Esophagus squamous epithelium (tissue), 5 donors: ENCODE data around the gene SPSB3. TPM values are rescaled to one million over a fixed set of nuclear protein-coding genes. Genes with fewer than 3 reads are reported as not detected.

Experiments
- DNase-seq: peaks from one replicate; lab custom pipeline; 2025; lab: John Stamatoyannopoulos, UW
- H3K27ac ChIP-seq, 4 donors: fragments of 200-600 bp; sonication (generic); one replicate each; pipeline ENCODE4 v1.5.1; 2016 to 2019; ENCODE audit warnings: mild to moderate bottlenecking in 1 of 4
- H3K27me3 ChIP-seq, 4 donors: fragments of 200-600 bp; sonication (generic); 1 replicate in 3 of 4; 2 replicates in 1 of 4; pipeline versions ENCODE4 v1.5.1 to v1.6.0; 2017 to 2021; ENCODE audit warnings: antibody characterized with exemption in 1 of 4
- H3K36me3 ChIP-seq, 3 donors: fragments of 200-600 bp; sonication (generic); one replicate each; pipeline ENCODE4 v1.5.1; 2016 to 2019
- H3K4me1 ChIP-seq, 3 donors: fragments of 200-600 bp; sonication (generic); one replicate each; pipeline ENCODE4 v1.5.1; 2017 to 2019
- H3K4me3 ChIP-seq, 4 donors: fragments of 200-600 bp; sonication (generic); 1 replicate in 3 of 4; 2 replicates in 1 of 4; pipeline ENCODE4 v1.5.1; 2016 to 2019; ENCODE audit warnings: mild to moderate bottlenecking in 2 of 4, moderate library complexity in 1 of 4
- H3K9me3 ChIP-seq, 3 donors: fragments of 200-600 bp; sonication (generic); one replicate each; pipeline ENCODE4 v1.5.1; 2016 to 2019
- POLR2A ChIP-seq, 4 donors: fragments of 450-650 bp; IDR thresholded peaks; one replicate each; pipeline ENCODE4 v1.6.1; 2017; ENCODE audit warnings: antibody characterized with exemption in 4 of 4, mild to moderate bottlenecking in 4 of 4, moderate library complexity in 3 of 4
- WGBS, 2 donors: methylation state at CpG; one replicate each; pipeline ENCODE4 v1.1.5; 2018; 5-methylcytosine and 5-hydroxymethylcytosine counted together
- intact Hi-C: fragments of 100-400 bp; cut with DNase I; formaldehyde crosslinking; loops from one replicate; pipeline ENCODE4 v1.15.0; 2022
- total RNA-seq, 4 donors: library from RNA; depleted of rRNA; stranded (reverse); fragments of >200 nt; gene quantifications; one replicate each; pipeline ENCODE4 v1.1.0, GENCODE V29; 2016
- TF ChIP-seq, protein P1 (sequence below), 6 experiments: fragments of 450-650 bp in 4 of 6; fragments of 200-600 bp in 2 of 6; sonication (generic) in 2 of 6; IDR thresholded peaks; one replicate each; pipeline ENCODE4 v1.5.1; 2016 to 2019; ENCODE audit warnings: antibody characterized with exemption in 6 of 6, mild to moderate bottlenecking in 4 of 6, moderate library complexity in 4 of 6
- donor health status: DM: yes; HTN: yes; CAD: no.

The SPSB3 gene
- total RNA-seq, 4 donors from 2014 or later = 27.8 to 84.5 (median 45.1) TPM

DNA sequence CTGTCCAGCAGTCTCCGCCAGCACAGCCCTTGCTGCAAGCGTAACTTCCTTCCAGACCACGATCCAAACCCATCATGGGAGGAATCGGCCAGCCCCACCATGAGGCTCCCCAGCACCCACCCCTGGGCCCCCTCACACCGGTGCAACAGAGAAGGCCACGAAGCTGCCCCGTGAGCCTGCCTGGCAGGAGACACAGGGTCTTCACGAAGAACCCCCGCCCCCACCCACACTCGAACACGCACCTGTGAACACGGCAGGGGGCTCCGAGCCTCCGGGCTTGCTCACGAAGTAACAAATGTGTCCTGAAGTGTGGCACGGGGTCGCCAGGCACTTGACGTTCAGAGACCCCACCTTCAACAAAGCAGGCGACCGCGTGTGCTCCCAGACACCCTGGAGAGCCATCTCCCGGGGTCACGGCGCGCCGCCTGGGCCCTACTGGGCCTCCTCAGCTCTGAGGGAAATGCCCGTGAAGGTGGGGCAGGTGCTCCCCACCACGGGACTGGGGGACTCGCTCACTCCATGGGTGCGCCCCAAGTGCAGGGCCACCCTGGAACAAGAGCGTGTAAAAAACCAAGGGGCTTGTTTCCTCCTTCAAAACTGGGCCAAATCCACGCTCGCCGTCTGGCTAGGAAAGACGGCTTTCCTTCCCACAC is 36.6 kb upstream of the SPSB3 start:
- peaks cover 0 to 19% (median 0%) of the 10 kb centered on the region in 3 donors for H3K4me1 ChIP-seq
- H3K27ac ChIP-seq = no peak overlapping the region
- no peaks in the 10 kb centered on the region for H3K9me3 ChIP-seq
- no peak for DNase-seq
- H3K27me3 ChIP-seq = no peaks in the 10 kb centered on the region
- peaks cover 25 to 88% (median 39%) of the 10 kb centered on the region in 3 donors for H3K36me3 ChIP-seq
- no peak overlapping the region for H3K4me3 ChIP-seq
- intact Hi-C loops = no loop called here
- no peak for TF ChIP-seq POLR2A (IDR thresholded peaks at IDR 0.05)
- TF ChIP-seq, protein P1, sequence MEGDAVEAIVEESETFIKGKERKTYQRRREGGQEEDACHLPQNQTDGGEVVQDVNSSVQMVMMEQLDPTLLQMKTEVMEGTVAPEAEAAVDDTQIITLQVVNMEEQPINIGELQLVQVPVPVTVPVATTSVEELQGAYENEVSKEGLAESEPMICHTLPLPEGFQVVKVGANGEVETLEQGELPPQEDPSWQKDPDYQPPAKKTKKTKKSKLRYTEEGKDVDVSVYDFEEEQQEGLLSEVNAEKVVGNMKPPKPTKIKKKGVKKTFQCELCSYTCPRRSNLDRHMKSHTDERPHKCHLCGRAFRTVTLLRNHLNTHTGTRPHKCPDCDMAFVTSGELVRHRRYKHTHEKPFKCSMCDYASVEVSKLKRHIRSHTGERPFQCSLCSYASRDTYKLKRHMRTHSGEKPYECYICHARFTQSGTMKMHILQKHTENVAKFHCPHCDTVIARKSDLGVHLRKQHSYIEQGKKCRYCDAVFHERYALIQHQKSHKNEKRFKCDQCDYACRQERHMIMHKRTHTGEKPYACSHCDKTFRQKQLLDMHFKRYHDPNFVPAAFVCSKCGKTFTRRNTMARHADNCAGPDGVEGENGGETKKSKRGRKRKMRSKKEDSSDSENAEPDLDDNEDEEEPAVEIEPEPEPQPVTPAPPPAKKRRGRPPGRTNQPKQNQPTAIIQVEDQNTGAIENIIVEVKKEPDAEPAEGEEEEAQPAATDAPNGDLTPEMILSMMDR (IDR thresholded peaks at IDR 0.05) = no peak
- WGBS, 2 donors = 57% methylated on average over 1 of the region's 35 CpGs; no CpG with 5 or more reads in 1 of the 2 donors

DNA sequence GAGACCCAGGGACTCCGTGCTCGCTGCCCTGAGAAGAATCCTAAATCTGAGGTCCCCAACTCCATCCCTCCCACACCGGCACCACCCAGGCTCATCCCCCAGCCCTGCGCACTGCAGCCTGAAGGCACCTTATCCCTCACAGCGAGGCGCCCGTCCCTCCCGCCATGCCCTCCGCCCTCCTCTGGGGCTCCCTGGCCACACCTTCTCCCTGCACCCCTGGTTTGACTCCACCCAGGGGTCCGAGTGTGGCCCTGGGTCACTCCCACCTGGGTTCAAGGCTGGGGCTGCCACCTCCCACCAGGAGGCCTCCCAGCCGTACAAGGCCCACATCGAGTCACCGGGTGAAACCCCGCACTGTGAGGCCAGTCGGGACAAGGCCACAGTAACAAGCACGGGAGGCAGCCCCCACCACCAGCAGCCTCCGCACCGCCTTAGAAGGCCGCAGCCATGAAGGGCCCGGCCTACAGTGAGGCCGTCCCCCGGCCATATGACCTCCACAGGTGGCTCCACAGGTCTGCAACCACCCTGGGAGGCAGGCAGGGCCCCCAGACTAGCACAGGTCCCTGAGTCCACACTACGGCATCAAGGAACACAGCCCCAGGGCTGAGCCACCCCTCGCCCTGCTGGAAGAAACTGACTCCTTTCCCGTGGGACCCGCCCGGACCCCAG is 36.0 kb upstream of the SPSB3 start:
- no peaks in the 10 kb centered on the region for H3K9me3 ChIP-seq
- no peak for DNase-seq
- intact Hi-C loops = no loop called here
- peaks cover 25 to 93% (median 39%) of the 10 kb centered on the region in 3 donors for H3K36me3 ChIP-seq
- peaks cover 0 to 15% (median 0%) of the 10 kb centered on the region in 3 donors for H3K4me1 ChIP-seq
- H3K4me3 ChIP-seq = no peak overlapping the region
- TF ChIP-seq, protein P1 (IDR thresholded peaks at IDR 0.05) = no peak
- TF ChIP-seq POLR2A (IDR thresholded peaks at IDR 0.05) = no peak
- H3K27me3 ChIP-seq = no peaks in the 10 kb centered on the region
- WGBS, 2 donors = 88 to 96% methylated on average over 9 to 16 of the region's 27 CpGs
- H3K27ac ChIP-seq = no peak overlapping the region

DNA sequence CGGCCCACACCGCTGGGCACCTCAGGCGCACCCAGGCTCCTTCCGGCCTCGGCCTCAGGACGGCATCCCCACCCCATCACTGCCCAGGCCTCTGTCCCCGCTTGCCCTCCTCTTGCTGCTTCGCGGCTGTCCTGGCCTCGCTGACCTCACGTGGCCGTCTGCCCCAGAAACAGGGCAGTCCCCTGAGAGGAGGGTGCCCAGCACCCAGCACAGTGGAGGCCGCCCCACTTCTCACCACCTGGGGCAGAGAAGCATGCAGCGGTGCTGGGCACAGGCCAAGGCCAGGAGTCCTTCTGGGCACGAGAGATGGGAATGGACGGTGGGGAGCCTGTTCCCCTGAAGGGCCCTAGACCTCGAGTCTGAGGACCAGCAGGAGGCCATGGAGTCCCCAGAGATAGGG is 35.3 kb upstream of the SPSB3 start:
- no peak for DNase-seq
- Histone ChIP-seq H3K27ac (no peak overlapping the region), H3K4me3 (no peak overlapping the region), H3K27me3 (no peaks in the 10 kb centered on the region), H3K9me3 (no peaks in the 10 kb centered on the region), H3K4me1 (peaks cover 0 to 14% (median 5%) of the 10 kb centered on the region in 3 donors), H3K36me3 (peaks cover 25 to 89% (median 35%) of the 10 kb centered on the region in 3 donors)
- 95 to 96% methylated on average over 7 to 8 of the region's 17 CpGs for WGBS, 2 donors
- intact Hi-C loops = no loop called here
- no peak for TF ChIP-seq POLR2A (IDR thresholded peaks at IDR 0.05)
- TF ChIP-seq, protein P1 (IDR thresholded peaks at IDR 0.05) = no peak

DNA sequence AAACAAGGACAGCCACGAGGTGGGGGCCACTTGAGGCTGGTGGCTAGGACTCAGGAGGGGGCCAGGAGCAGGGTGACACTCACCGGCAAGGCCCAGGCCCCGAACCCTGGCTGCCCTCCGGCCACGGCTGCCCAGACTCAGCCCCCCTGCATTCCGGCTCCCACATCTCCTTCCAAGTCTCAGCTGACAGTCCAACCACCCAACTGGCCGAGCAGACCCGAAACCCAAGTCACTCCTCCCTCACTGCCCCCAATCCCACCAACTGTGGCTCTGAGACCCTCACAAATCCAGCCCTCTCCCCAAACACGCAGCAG is 34.9 kb upstream of the SPSB3 start:
- Histone ChIP-seq H3K4me1 (peaks cover 0 to 14% (median 6%) of the 10 kb centered on the region in 3 donors), H3K27me3 (no peaks in the 10 kb centered on the region), H3K36me3 (peaks cover 25 to 84% (median 32%) of the 10 kb centered on the region in 3 donors), H3K9me3 (no peaks in the 10 kb centered on the region), H3K4me3 (no peak overlapping the region), H3K27ac (no peak overlapping the region)
- TF ChIP-seq, protein P1 (IDR thresholded peaks at IDR 0.05) = no peak
- TF ChIP-seq POLR2A (IDR thresholded peaks at IDR 0.05) = no peak
- intact Hi-C loops = no loop called here
- WGBS, 2 donors = 100% methylated on average over 1 to 3 of the region's 9 CpGs
- DNase-seq = no peak
